Chondrocyte (in vitro differentiated cells): ENCODE results near the gene KLF15. TPM values are rescaled to one million over a fixed set of nuclear protein-coding genes. Genes with fewer than 3 reads are reported as not detected.
A peak's percentile ranks its signal among the peaks of the same experiment; 100 is the strongest.

Experiments used
- DNase-seq: peaks from one replicate; pipeline ENCODE4 v3.0.0; 2021; ENCODE audit warnings: mixed read lengths, low spot score
- H3K27ac Mint-ChIP-seq: one replicate; pipeline ENCODE4 v1.8.0; 2021; ENCODE audit warnings: mild to moderate bottlenecking, moderate library complexity, mixed read lengths; ENCODE audit not compliant: unreplicated experiment
- H3K27me3 Mint-ChIP-seq: 2 replicates; pipeline ENCODE4 v1.8.0; 2021; ENCODE audit warnings: low read depth, mixed read lengths
- H3K36me3 Mint-ChIP-seq: 2 replicates; pipeline ENCODE4 v1.8.0; 2021; ENCODE audit warnings: low read depth, mixed read lengths
- H3K4me1 Mint-ChIP-seq: 2 replicates; pipeline ENCODE4 v1.8.0; 2021; ENCODE audit warnings: low read depth, mild to moderate bottlenecking, mixed read lengths
- H3K4me3 Mint-ChIP-seq: one replicate; pipeline ENCODE4 v1.8.0; 2021; ENCODE audit warnings: mild to moderate bottlenecking, moderate library complexity, mixed read lengths; ENCODE audit not compliant: unreplicated experiment
- H3K9me3 Mint-ChIP-seq: 2 replicates; pipeline ENCODE4 v1.8.0; 2021; ENCODE audit warnings: low read depth, mixed read lengths
- CTCF ChIP-seq: fragments of 200-600 bp; sonication (generic); IDR thresholded peaks from 2 replicates; pipeline ENCODE4 v1.5.0; 2021; ENCODE audit warnings: antibody characterized with exemption, mild to moderate bottlenecking, moderate library complexity
- total RNA-seq: library from RNA; stranded (reverse); gene quantifications from 3 replicates; pipeline ENCODE4 v1.2.1, GENCODE V29; 2021

Gene KLF15
- total RNA-seq, 1 donor from 2014 or later, result 1.3 TPM

DNA sequence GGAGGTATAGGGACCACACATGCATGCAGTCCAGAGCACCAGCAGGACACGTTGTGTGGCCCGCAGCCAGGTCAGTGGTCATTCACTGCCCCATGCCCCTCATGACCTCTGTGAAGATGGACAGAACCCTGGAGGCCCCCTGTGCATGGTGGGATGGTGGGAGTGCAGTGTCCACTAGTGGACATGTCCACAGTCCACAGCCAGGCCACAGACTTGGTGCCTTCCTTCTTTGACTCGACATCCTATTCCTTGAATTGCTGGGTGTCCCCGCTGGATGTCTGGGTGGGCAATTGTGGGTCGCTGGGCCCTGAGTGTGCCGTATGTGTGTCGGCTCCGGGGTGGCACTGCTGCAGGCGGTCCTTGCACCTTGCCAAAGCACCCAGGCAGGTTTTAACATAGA is 35.7 kb downstream of the KLF15 start:
- H3K4me3 Mint-ChIP-seq, result no peak overlapping the region
- no peaks in the 10 kb centered on the region for H3K36me3 Mint-ChIP-seq
- peaks cover 8% of the 10 kb centered on the region for H3K9me3 Mint-ChIP-seq
- H3K27me3 Mint-ChIP-seq, result peaks cover 37% of the 10 kb centered on the region
- no peak overlapping the region for H3K27ac Mint-ChIP-seq
- no peak for DNase-seq
- TF ChIP-seq CTCF, result no peak
- no peaks in the 10 kb centered on the region for H3K4me1 Mint-ChIP-seq

GRCh38 chr3:126320517-126321293 is 36.5 kb downstream of the KLF15 start:
- peaks cover 35% of the 10 kb centered on the region for H3K27me3 Mint-ChIP-seq
- no peaks in the 10 kb centered on the region for H3K4me1 Mint-ChIP-seq
- no peak overlapping the region for H3K27ac Mint-ChIP-seq
- no peak overlapping the region for H3K4me3 Mint-ChIP-seq
- no peak for TF ChIP-seq CTCF
- no peak for DNase-seq
- H3K36me3 Mint-ChIP-seq, result no peaks in the 10 kb centered on the region
- H3K9me3 Mint-ChIP-seq, result peaks cover 5% of the 10 kb centered on the region

GRCh38 chr3:126319701-126320295 is 37.4 kb downstream of the KLF15 start:
- DNase-seq, result no peak
- H3K4me1 Mint-ChIP-seq, result no peaks in the 10 kb centered on the region
- H3K27me3 Mint-ChIP-seq, result peaks cover 35% of the 10 kb centered on the region
- TF ChIP-seq CTCF, result no peak
- no peaks in the 10 kb centered on the region for H3K36me3 Mint-ChIP-seq
- H3K27ac Mint-ChIP-seq, result no peak overlapping the region
- H3K4me3 Mint-ChIP-seq, result no peak overlapping the region
- peaks cover 5% of the 10 kb centered on the region for H3K9me3 Mint-ChIP-seq

DNA sequence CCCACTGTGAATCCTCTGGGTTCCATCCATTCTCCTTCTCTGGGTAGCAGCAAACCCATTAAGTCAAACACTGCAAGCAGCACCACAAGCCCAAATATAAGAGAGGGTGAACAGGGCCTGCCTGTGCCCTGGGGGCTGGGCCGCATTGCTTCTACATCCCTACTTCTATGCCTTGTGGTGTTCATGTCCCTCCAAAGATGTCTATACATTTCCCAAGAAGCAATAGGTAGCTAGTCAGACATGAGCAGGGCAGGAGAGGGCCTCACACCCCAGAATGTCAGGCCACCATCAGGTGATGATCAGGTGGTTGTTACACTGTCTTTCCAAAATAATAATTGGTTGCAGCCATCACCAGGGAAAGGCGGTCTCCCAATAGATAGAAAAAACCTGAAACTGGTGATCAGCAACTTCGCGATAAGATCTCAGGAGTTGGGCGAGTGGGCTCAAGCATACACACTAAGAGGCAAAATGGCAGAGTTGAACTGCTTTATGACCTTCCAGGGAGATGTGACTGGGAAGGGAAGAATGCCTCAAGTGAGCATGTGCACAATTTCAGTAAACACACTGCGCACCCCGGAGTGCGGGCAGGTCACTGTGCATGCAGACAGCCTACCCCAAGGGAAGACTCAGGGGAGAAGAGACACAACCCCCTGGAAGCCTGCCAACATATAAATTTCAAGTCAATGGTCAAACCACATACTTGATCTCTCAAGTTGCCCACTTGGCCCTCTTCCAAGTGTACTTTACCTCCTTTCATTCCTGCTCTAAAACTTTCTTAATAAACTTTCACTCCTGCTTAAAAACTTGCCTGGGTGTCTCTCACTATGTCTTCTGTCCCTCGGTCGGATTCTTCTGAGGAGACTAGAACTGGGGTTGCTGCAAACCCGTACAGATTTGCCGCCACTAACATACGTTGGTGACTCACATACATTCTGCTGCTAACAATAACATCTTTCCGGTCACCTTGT is 39.9 kb downstream of the KLF15 start:
- H3K9me3 Mint-ChIP-seq, result peaks cover 5% of the 10 kb centered on the region
- no peak for DNase-seq
- H3K36me3 Mint-ChIP-seq, result no peaks in the 10 kb centered on the region
- no peak for TF ChIP-seq CTCF
- H3K4me3 Mint-ChIP-seq, result no peak overlapping the region
- peaks cover 32% of the 10 kb centered on the region for H3K27me3 Mint-ChIP-seq
- no peaks in the 10 kb centered on the region for H3K4me1 Mint-ChIP-seq
- H3K27ac Mint-ChIP-seq, result peak overlapping the region; percentile 9

DNA sequence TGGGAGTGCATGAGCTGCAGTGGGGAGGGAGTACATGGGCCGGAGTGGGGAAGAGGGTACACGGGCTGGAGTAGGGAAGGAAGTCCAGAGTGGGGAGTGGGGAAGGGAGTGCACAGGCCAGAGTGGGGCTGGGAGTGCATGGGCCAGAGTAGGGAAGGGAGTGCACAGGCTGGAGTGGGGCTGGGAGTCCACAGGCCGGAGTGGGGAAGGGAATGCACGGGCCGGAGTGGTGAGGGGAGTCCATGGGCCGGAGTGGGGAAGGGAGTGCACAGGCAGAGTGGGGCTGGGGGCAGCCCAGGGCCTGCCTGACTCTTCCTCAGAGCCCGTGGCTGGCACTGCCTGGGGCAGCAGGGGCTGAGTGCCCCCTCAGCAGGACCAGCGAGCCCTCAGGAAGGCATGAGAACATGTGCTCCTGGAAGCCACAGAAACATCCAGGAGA is 40.7 kb downstream of the KLF15 start:
- no peak for DNase-seq
- H3K27me3 Mint-ChIP-seq, result peaks cover 24% of the 10 kb centered on the region
- no peaks in the 10 kb centered on the region for H3K4me1 Mint-ChIP-seq
- H3K27ac Mint-ChIP-seq, result no peak overlapping the region
- H3K9me3 Mint-ChIP-seq, result peaks cover 5% of the 10 kb centered on the region
- H3K36me3 Mint-ChIP-seq, result no peaks in the 10 kb centered on the region
- H3K4me3 Mint-ChIP-seq, result no peak overlapping the region
- no peak for TF ChIP-seq CTCF
